Esophagus (tissue), 2 donors: Measurements from ENCODE around the gene EIF4E2. TPM values are rescaled to one million over a fixed set of nuclear protein-coding genes. Genes with fewer than 3 reads are reported as not detected.

ENCODE experiments used
- H3K27ac ChIP-seq, 2 donors: one replicate each; pipeline ENCODE4 v1.5.1; 2013; ENCODE audit warnings: low read depth in 2 of 2, mild to moderate bottlenecking in 2 of 2, inconsistent platforms in 1 of 2, low read length in 1 of 2, moderate library complexity in 1 of 2
- H3K27me3 ChIP-seq, 2 donors: one replicate each; pipeline ENCODE4 v1.6.1; 2013; ENCODE audit warnings: low read length in 2 of 2, control low read depth in 1 of 2, mild to moderate bottlenecking in 1 of 2; ENCODE audit not compliant: insufficient read depth in 2 of 2, control insufficient read depth in 1 of 2
- H3K36me3 ChIP-seq, 2 donors: one replicate each; pipeline ENCODE4 v1.6.1; 2013; ENCODE audit warnings: low read length in 1 of 2; ENCODE audit not compliant: control insufficient read depth in 2 of 2, insufficient read depth in 2 of 2
- H3K4me1 ChIP-seq, 2 donors: one replicate each; pipeline ENCODE4 v1.6.1; 2013; ENCODE audit warnings: low read length in 1 of 2; ENCODE audit not compliant: control insufficient read depth in 2 of 2, insufficient read depth in 2 of 2
- H3K4me3 ChIP-seq, 2 donors: one replicate each; pipeline ENCODE4 v1.5.1; 2013; ENCODE audit warnings: low read length in 2 of 2, mild to moderate bottlenecking in 2 of 2, low read depth in 1 of 2, moderate library complexity in 1 of 2
- H3K9me3 ChIP-seq, 2 donors: one replicate each; pipeline ENCODE4 v1.6.1; 2013; ENCODE audit warnings: mild to moderate bottlenecking in 2 of 2, low read depth in 1 of 2, low read length in 1 of 2, moderate library complexity in 1 of 2; ENCODE audit not compliant: control insufficient read depth in 2 of 2, insufficient read depth in 1 of 2
- WGBS, 2 donors: extraction: QIAGEN DNeasy Blood & Tissue Kit; methylation state at CpG; one replicate each; pipeline ENCODE4 v1.1.7; 2013; 5-methylcytosine and 5-hydroxymethylcytosine counted together
- polyA plus RNA-seq, 2 donors: library from polyadenylated mRNA; stranded (reverse); fragments of 200-250 nt; gene quantifications; one replicate each; pipeline ENCODE4 v1.2.3, GENCODE V29; 2013
- donor health status: healthy with polysubstance abuse.
- donor health status: Bipolar disorder and iron deficiency.

EIF4E2 gene
- polyA plus RNA-seq, 2 donors, result 45.9 to 56.7 TPM

- H3K27ac ChIP-seq, result no peak overlapping the region
- H3K27me3 ChIP-seq, result no peaks in the 10 kb centered on the region
- no peaks in the 10 kb centered on the region for H3K4me1 ChIP-seq
- H3K9me3 ChIP-seq, result no peaks in the 10 kb centered on the region
- H3K36me3 ChIP-seq, result peaks cover 23 to 26% of the 10 kb centered on the region in 2 donors
- H3K4me3 ChIP-seq, result no peak overlapping the region
These were observed 22.6 kb downstream of the EIF4E2 start for GRCh38 chr2:232573042-232573441.

GRCh38 chr2:232573771-232574435 lies 23.4 kb downstream of the EIF4E2 start:
- Histone ChIP-seq H3K4me3 (no peak overlapping the region), H3K36me3 (peaks cover 18 to 22% of the 10 kb centered on the region in 2 donors), H3K27me3 (no peaks in the 10 kb centered on the region), H3K4me1 (no peaks in the 10 kb centered on the region), H3K27ac (no peak overlapping the region), H3K9me3 (no peaks in the 10 kb centered on the region)
- WGBS, 2 donors, result 91 to 92% methylated on average over 8 of the region's 8 CpGs

- H3K4me3 ChIP-seq, result no peak overlapping the region
- H3K27me3 ChIP-seq, result no peaks in the 10 kb centered on the region
- H3K4me1 ChIP-seq, result no peaks in the 10 kb centered on the region
- H3K36me3 ChIP-seq, result peaks cover 10 to 14% of the 10 kb centered on the region in 2 donors
- 87 to 92% methylated on average over 5 of the region's 5 CpGs for WGBS, 2 donors
- H3K9me3 ChIP-seq, result no peaks in the 10 kb centered on the region
- H3K27ac ChIP-seq, result no peak overlapping the region
These were observed 24.4 kb downstream of the EIF4E2 start for GRCh38 chr2:232574674-232575403.

GRCh38 chr2:232575404-232575746 lies 24.9 kb downstream of the EIF4E2 start:
- Histone ChIP-seq H3K36me3 (peaks cover 8 to 11% of the 10 kb centered on the region in 2 donors), H3K27me3 (no peaks in the 10 kb centered on the region), H3K4me1 (no peaks in the 10 kb centered on the region), H3K9me3 (no peaks in the 10 kb centered on the region), H3K27ac (no peak overlapping the region), H3K4me3 (no peak overlapping the region)
- WGBS, 2 donors, result 97 to 98% methylated on average over 1 of the region's 1 CpG

DNA sequence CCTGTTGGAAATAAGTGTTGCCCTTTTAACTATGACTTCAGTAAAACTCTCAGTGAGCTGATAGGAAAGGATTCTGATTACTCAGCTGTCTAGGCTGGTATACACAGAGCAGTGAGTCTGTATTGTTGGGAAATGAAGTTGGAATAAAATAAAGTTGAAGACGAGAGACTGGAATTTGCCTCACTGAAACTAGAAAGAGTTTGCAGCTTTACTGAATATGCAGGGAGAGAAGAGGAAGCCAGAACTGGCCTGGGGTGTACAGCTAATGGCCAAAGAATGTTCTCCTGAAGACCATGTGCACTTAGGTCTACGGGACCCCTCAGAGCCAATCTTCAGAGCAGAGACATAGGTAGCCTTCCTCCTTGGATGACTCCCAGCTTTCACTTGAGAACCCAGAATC lies 26.5 kb downstream of the EIF4E2 start:
- WGBS, 2 donors, result 83 to 98% methylated on average over 2 of the region's 2 CpGs
- Histone ChIP-seq H3K36me3 (peaks cover 8% of the 10 kb centered on the region in 2 donors), H3K27ac (no peak overlapping the region)

GRCh38 chr2:232577841-232578240 lies 27.4 kb downstream of the EIF4E2 start:
- WGBS, 2 donors, result 90 to 92% methylated on average over 2 of the region's 2 CpGs
- no peak overlapping the region for H3K27ac ChIP-seq
- H3K36me3 ChIP-seq, result peaks cover 5 to 8% of the 10 kb centered on the region in 2 donors

More for the DNA sequence above, 26.5 kb downstream of the EIF4E2 start:
- Histone ChIP-seq H3K4me3 (no peak overlapping the region), H3K4me1 (no peaks in the 10 kb centered on the region), H3K27me3 (no peaks in the 10 kb centered on the region), H3K9me3 (no peaks in the 10 kb centered on the region)

GRCh38 chr2:232578626-232579025 lies 28.1 kb downstream of the EIF4E2 start:
- H3K27ac ChIP-seq, result no peak overlapping the region
- 90 to 96% methylated on average over 2 of the region's 2 CpGs for WGBS, 2 donors
- no peaks in the 10 kb centered on the region for H3K9me3 ChIP-seq
- H3K4me1 ChIP-seq, result no peaks in the 10 kb centered on the region
- peaks cover under 1 to 8% of the 10 kb centered on the region in 2 donors for H3K36me3 ChIP-seq
- no peak overlapping the region for H3K4me3 ChIP-seq
- no peaks in the 10 kb centered on the region for H3K27me3 ChIP-seq

More at GRCh38 chr2:232577841-232578240, 27.4 kb downstream of the EIF4E2 start:
- no peak overlapping the region for H3K4me3 ChIP-seq
- H3K27me3 ChIP-seq, result no peaks in the 10 kb centered on the region
- no peaks in the 10 kb centered on the region for H3K4me1 ChIP-seq
- no peaks in the 10 kb centered on the region for H3K9me3 ChIP-seq

- 76 to 93% methylated on average over 6 of the region's 6 CpGs for WGBS, 2 donors
- H3K36me3 ChIP-seq, result peaks cover 5 to 6% of the 10 kb centered on the region in 2 donors
These were observed 30.1 kb downstream of the EIF4E2 start for GRCh38 chr2:232580648-232580981.

DNA sequence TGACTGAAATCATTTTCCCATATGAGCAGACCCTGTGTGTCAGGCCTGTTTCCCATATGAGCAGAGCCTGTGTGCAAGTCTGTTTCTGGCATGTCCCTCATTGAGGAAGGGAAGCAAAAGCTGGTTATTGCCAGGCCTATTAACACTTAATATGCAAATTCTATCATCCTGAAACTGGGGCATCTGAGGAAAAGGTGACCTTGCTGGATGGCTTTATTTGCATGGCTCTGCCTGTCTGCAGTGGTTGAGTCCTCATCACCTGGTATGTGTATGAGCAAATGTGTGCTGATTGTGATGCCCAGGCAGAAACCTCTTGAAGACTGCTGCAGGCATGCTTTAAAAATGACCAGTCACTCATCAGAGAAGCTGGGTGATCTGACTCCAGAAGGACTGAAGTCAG lies 31.2 kb downstream of the EIF4E2 start:
- no peak overlapping the region for H3K4me3 ChIP-seq
- no peak overlapping the region for H3K27ac ChIP-seq
- H3K4me1 ChIP-seq, result no peaks in the 10 kb centered on the region
- no peaks in the 10 kb centered on the region for H3K27me3 ChIP-seq
- no peaks in the 10 kb centered on the region for H3K9me3 ChIP-seq
- peaks cover 5 to 6% of the 10 kb centered on the region in 2 donors for H3K36me3 ChIP-seq

More at GRCh38 chr2:232580648-232580981, 30.1 kb downstream of the EIF4E2 start:
- Histone ChIP-seq H3K9me3 (no peaks in the 10 kb centered on the region), H3K27ac (no peak overlapping the region), H3K27me3 (no peaks in the 10 kb centered on the region), H3K4me1 (no peaks in the 10 kb centered on the region), H3K4me3 (no peak overlapping the region)

- H3K36me3 ChIP-seq, result peaks cover 4 to 5% of the 10 kb centered on the region in 2 donors
- WGBS, 2 donors, result 85 to 89% methylated on average over 6 of the region's 6 CpGs
These were observed 33.7 kb downstream of the EIF4E2 start for GRCh38 chr2:232584238-232584637.

More at GRCh38 chr2:232584238-232584637, 33.7 kb downstream of the EIF4E2 start:
- no peaks in the 10 kb centered on the region for H3K27me3 ChIP-seq
- peaks cover 2 to 6% of the 10 kb centered on the region in 2 donors for H3K4me1 ChIP-seq
- no peak overlapping the region for H3K4me3 ChIP-seq
- no peak overlapping the region for H3K27ac ChIP-seq
- H3K9me3 ChIP-seq, result no peaks in the 10 kb centered on the region
